ENCODE results near the gene CRYZL1.

The CRYZL1 gene

DNA sequence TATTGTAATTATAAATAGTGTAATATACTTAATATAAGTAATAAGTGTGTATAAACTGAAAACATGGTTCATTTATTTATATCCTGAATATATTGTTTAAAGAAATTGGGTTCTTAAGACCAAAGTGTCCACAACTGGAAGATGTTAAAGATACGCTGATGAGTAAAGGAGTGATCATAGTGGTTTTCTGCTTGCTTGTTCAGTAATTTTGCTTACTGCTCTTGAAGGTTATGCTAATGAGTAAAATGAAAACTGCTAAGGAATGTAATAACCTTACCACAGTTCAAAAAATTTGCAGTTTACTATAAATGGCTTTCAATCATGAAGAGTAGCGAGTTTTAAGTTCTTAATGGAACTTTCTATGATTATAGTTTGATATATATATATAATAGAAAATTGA is 75.0 kb downstream of the CRYZL1 start:
- FAIRE-seq = no peak
- no peak for DNase-seq (ENCODE audit: low spot score)

DNA sequence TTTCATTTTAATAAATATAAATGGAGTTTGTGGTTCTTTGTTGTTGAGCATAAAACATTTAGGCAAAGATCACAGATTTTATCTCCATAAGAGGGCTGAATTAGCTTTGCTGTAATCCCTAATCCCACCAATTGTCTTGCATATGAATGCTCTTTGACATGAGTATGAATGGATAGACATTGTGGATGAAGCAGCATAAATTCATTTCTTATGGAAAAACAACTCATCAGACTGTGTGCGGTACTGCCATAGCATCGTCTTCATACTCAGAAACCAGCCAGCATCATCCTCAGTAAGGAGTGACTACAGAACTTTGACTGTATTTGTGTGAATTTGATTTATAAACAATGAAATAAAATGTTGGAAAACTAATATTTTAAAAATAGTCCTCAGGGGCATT is 79.2 kb downstream of the CRYZL1 start:
- FAIRE-seq (no peak), DNase-seq (ENCODE audit: low spot score) (no peak)

DNA sequence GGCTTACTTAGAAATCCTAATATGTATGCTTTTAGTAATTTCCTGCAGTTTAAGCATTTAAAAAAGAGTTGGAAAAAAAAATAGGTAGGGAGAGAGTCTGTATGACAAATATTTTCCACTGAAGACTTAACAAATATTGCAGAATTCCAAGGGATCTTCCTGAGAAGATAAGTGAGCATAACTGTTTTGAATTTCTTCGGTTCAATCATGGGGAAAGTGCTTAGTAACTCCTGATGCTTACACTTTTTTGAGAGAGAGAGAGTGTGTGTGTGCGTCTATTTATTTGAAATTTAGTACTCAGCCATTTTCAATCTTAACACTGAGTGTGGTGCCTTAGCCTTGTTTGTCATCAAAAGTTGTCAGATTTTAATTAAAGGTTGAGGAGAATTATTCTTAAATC is 80.2 kb downstream of the CRYZL1 start:
- FAIRE-seq = no peak

DNA sequence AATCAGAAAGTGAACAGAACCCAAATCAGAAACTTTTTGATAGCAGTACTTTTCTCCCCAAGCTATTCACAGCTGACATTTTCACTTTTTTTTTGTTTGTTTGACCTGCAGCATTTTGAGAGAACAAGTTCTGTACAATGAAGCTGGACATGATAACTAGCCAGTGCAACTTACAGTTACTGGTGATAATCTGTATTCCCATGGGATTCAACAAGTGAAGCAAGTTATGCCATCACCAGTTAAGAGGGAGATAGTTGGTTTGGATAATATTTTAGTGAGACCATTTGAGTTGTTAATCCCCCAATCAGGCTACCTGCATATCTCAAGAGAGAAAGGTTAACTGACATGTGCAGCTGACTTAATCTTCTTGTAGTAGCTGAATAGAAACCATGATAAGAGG is 80.6 kb downstream of the CRYZL1 start:
- FAIRE-seq = no peak
- DNase-seq (ENCODE audit: low spot score) = no peak

More for the DNA sequence above, 80.2 kb downstream of the CRYZL1 start:
- DNase-seq (ENCODE audit: low spot score) = no peak

DNA sequence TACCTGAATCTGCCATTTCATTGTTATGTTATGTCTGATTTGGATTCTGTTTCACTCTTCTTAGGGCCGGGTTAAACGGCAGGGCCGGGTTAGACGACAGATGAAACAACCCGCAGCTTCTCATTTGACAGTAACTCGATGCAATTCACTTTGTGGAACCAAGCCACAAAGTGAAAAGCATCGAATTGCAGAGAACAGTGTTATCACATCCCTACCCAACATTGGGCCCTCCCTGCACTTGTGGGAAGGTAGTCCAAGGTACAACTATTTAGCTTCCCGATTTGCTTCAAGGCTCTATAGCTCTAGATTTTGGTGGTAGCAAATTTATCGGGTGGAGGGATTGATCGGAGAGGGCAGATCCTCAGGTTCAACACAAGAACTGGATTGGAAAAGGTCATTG is 81.7 kb downstream of the CRYZL1 start:
- DNase-seq (ENCODE audit: low spot score) (no peak), FAIRE-seq (no peak)

DNA sequence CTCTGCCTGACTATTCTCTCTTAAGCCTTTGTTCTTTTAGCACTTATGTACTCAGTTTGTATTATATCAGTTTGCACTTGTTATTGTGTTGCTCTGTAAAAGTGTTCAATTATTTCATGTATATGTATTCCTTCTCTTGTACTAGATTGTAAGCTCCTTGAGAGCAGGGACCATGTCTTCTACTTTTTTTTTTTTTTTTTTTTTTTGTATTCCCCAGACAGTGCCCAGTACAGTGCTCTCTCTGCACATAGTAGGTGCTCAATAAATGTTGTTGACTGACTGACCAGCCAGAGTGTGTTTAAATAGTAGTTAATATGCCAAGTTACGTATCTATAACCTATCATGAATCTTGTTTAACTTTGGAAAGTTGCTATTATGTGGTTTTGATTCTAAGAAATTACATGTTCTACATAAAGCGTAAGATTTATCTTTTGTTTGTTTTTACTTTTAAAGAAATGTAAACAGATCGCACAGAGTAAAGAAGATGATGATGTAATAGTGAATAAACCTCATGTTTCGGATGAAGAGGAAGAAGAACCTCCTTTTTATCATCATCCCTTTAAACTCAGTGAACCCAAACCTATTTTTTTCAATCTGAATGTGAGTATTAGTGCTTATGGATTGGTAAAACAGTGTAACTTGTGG is 82.6 kb downstream of the CRYZL1 start:
- FAIRE-seq (no peak), DNase-seq (ENCODE audit: low spot score) (no peak)

DNA sequence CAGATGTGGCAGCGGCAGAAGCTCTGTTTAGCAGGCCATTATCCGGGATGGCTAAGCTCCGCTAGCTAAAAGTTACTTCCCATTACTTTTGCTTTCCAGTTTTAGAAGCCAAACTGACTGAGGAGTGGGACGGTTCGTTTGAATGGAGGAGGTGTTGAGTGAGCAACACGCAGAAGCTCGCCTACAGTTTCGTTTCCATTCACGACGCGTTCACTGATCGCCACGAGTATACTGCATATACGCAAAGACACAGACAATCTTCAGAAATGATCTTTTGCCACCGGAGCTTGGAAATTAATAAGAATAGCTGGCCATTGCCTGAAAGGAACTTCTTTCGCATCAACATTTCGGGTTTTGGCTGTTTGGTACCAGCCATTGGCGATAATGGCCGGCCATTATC is 84.1 kb downstream of the CRYZL1 start:
- DNase-seq (ENCODE audit: low spot score) = no peak
- FAIRE-seq = no peak

DNA sequence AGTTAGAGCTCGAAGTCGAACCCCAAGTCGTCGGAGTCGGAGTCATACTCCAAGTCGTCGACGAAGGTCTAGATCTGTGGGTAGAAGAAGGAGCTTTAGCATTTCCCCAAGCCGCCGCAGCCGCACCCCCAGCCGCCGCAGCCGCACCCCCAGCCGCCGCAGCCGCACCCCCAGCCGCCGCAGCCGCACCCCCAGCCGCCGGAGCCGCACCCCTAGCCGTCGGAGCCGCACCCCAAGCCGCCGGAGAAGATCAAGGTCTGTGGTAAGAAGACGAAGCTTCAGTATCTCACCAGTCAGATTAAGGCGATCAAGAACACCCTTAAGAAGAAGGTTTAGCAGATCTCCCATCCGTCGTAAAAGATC is 86.6 kb downstream of the CRYZL1 start:
- FAIRE-seq = no peak
- no peak for DNase-seq (ENCODE audit: low spot score)

DNA sequence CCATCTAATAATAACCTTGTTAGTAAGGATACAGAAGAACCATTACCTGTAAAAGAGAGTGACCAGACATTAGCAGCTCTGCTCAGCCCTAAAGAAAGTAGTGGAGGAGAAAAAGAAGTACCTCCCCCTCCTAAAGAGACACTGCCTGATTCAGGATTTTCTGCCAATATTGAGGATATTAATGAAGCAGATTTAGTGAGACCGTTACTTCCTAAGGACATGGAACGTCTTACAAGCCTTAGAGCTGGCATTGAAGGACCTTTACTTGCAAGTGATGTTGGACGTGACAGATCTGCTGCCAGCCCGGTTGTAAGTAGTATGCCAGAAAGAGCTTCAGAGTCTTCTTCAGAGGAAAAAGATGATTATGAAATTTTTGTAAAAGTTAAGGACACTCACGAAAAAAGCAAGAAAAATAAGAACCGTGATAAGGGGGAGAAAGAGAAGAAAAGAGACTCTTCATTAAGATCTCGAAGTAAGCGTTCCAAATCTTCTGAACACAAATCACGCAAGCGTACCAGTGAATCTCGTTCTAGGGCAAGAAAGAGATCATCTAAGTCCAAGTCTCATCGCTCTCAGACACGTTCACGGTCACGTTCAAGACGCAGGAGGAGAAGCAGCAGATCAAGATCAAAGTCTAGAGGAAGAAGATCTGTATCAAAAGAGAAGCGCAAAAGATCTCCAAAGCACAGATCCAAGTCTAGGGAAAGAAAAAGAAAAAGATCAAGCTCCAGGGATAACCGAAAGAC is 87.1 kb downstream of the CRYZL1 start:
- FAIRE-seq (no peak), DNase-seq (ENCODE audit: low spot score) (no peak)

DNA sequence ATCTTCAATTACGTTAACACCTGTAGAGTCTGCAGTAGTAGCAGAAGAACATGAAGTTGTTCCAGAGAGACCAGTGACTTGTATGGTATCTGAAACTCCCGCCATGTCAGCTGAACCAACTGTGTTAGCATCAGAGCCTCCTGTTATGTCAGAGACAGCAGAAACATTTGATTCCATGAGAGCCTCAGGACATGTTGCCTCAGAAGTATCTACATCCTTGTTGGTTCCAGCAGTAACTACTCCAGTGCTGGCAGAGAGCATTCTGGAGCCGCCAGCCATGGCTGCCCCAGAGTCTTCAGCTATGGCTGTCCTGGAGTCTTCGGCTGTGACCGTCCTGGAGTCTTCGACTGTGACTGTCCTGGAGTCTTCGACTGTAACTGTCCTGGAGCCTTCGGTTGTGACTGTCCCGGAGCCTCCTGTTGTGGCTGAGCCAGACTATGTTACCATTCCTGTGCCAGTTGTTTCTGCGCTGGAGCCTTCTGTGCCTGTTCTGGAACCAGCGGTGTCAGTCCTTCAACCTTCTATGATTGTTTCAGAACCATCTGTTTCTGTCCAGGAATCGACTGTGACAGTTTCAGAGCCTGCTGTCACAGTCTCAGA is 88.4 kb downstream of the CRYZL1 start:
- DNase-seq (ENCODE audit: low spot score) (no peak), FAIRE-seq (no peak)

DNA sequence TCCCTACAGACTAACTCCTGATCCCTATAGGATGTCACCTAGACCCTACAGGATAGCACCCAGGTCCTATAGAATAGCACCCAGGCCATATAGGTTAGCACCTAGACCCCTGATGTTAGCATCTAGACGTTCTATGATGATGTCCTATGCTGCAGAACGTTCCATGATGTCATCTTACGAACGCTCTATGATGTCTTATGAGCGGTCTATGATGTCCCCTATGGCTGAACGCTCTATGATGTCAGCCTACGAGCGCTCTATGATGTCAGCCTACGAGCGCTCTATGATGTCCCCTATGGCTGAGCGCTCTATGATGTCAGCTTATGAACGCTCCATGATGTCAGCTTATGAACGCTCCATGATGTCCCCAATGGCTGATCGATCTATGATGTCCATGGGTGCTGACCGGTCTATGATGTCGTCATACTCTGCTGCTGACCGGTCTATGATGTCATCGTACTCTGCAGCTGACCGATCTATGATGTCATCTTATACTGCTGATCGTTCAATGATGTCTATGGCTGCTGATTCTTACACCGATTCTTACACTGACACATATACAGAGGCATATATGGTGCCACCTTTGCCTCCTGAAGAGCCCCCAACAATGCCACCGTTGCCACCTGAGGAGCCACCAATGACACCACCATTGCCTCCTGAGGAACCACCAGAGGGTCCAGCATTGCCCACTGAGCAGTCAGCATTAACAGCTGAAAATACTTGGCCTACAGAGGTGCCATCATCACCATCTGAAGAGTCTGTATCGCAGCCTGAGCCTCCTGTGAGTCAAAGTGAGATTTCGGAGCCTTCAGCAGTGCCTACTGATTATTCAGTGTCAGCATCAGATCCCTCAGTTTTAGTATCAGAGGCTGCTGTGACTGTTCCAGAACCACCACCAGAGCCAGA is 89.2 kb downstream of the CRYZL1 start:
- FAIRE-seq (no peak), DNase-seq (ENCODE audit: low spot score) (no peak)

DNA sequence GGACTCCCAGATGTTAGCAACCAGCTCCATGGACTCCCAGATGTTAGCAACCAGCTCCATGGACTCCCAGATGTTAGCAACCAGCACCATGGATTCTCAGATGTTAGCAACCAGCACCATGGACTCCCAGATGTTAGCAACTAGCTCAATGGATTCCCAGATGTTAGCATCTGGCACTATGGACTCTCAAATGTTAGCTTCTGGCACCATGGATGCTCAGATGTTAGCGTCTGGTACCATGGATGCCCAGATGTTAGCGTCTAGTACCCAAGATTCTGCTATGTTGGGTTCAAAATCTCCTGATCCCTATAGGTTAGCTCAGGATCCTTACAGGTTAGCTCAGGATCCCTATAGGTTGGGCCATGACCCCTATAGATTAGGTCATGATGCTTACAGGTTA is 89.9 kb downstream of the CRYZL1 start:
- DNase-seq (ENCODE audit: low spot score) = no peak

DNA sequence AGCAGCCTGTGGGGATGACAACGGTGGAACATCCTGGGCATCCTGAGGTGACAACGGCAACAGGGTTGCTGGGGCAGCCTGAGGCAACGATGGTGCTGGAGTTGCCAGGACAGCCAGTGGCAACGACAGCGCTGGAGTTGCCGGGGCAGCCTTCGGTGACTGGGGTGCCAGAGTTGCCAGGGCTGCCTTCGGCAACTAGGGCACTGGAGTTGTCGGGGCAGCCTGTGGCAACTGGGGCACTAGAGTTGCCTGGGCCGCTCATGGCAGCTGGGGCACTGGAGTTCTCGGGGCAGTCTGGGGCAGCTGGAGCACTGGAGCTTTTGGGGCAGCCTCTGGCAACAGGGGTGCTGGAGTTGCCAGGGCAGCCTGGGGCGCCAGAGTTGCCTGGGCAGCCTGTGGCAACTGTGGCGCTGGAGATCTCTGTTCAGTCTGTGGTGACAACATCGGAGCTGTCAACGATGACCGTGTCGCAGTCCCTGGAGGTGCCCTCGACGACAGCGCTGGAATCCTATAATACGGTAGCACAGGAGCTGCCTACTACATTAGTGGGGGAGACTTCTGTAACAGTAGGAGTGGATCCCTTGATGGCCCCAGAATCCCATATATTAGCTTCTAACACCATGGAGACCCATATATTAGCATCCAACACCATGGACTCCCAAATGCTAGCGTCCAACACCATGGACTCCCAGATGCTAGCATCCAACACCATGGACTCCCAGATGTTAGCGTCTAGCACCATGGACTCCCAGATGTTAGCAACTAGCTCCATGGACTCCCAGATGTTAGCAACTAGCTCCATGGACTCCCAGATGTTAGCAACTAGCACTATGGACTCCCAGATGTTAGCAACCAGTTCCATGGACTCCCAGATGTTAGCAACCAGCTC is 90.5 kb downstream of the CRYZL1 start:
- FAIRE-seq (no peak), DNase-seq (ENCODE audit: low spot score) (no peak)

More for the DNA sequence above, 89.9 kb downstream of the CRYZL1 start:
- FAIRE-seq = no peak

DNA sequence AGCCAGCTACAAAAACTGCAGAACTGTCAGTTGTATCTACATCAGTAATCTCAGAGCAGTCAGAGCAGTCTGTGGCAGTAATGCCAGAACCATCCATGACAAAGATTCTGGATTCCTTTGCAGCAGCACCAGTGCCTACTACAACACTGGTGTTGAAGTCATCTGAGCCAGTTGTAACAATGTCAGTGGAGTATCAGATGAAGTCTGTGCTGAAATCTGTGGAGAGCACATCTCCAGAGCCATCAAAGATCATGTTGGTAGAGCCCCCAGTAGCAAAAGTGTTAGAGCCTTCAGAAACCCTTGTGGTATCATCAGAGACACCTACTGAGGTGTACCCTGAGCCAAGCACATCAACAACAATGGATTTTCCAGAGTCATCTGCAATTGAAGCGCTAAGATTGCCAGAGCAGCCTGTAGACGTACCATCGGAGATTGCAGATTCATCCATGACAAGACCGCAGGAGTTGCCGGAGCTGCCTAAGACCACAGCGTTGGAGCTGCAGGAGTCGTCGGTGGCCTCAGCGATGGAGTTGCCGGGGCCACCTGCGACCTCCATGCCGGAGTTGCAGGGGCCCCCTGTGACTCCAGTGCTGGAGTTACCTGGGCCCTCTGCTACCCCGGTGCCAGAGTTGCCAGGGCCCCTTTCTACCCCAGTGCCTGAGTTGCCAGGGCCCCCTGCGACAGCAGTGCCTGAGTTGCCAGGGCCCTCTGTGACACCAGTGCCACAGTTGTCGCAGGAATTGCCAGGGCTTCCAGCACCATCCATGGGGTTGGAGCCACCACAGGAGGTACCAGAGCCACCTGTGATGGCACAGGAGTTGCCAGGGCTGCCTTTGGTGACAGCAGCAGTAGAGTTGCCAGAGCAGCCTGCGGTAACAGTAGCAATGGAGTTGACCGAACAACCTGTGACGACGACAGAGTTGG is 91.4 kb downstream of the CRYZL1 start:
- FAIRE-seq = no peak
- no peak for DNase-seq (ENCODE audit: low spot score)

DNA sequence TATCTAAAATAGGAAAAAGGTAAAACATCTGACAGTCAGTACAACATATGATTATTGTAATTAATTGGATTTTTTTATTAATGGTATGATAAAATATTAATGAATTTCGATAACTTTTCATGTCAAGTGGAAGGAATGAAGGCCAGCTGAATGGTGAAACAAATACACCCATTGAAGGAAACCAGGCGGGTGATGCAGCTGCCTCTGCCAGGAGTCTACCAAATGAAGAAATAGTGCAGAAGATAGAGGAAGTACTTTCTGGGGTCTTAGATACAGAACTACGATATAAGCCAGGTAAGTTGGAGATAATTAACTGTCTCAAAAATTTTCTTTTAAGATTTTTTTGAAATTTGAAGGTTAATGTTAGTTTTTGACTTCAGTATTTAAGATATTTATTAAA is 95.5 kb downstream of the CRYZL1 start:
- DNase-seq (ENCODE audit: low spot score) = no peak
- FAIRE-seq = no peak

DNA sequence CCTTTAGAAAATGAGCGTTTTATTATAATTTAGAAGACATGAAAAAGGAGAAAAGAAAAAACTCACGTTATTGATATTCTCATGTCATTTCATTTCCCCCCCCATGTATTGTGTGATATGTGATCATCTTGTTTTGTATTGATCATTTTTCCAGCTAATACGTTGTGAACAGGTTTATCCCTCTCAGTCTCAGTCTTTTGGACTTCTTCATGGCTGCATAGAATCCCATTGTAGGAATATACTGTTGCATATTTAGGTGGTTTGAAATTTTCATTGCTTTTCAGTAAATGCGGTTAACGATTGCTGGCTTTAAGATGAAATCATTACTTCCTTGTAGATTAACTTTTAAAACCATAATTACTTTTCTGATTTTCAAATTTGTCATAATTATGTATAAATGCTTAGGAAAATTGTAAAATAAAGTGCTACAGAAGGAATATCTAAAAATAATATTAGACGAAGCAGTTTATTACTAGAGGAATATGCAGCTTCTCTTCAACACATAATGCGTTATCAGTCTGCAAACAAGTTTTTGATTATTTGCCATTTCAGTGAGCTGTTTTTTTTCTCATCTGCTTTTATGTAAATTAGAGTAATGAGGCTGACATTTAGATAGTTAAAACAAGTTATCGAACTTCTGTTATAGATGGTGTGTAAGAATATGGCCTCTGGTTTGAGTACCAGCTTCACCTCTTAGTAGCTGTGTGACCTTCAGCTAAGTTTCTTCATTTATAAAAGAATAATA is 96.9 kb downstream of the CRYZL1 start:
- FAIRE-seq = no peak
- DNase-seq (ENCODE audit: low spot score) = no peak

DNA sequence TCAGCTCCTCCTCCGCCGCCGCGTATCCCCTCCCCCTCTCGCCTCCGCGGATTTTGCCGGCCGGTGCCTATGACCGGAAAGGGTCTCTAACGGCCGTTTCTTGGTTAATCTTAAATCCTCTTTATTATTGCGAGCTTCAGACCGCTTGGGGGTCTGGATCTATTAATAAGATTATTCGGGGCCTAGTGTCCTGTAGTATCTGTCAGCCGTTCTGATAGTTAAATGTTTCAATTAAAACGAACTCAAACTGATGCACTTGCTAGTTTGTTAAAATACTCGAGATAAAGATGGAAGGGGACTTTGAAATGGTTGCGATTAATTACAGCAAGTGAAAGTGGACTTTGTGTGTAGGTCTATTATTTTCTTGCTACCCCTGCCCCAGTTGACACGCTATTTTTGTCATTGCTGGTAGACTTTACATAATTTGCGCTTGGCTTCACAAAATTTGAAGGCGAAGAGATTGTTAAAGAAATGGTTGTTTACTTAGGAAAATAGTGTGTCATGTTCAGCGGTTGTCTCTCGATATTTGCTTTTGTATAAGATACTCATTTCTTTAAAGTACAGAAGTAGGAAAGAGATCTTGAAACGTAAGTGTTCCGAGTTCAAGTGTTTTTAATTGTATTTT is 97.9 kb downstream of the CRYZL1 start:
- DNase-seq (ENCODE audit: low spot score) (peak; percentile 51), FAIRE-seq (no peak)

DNA sequence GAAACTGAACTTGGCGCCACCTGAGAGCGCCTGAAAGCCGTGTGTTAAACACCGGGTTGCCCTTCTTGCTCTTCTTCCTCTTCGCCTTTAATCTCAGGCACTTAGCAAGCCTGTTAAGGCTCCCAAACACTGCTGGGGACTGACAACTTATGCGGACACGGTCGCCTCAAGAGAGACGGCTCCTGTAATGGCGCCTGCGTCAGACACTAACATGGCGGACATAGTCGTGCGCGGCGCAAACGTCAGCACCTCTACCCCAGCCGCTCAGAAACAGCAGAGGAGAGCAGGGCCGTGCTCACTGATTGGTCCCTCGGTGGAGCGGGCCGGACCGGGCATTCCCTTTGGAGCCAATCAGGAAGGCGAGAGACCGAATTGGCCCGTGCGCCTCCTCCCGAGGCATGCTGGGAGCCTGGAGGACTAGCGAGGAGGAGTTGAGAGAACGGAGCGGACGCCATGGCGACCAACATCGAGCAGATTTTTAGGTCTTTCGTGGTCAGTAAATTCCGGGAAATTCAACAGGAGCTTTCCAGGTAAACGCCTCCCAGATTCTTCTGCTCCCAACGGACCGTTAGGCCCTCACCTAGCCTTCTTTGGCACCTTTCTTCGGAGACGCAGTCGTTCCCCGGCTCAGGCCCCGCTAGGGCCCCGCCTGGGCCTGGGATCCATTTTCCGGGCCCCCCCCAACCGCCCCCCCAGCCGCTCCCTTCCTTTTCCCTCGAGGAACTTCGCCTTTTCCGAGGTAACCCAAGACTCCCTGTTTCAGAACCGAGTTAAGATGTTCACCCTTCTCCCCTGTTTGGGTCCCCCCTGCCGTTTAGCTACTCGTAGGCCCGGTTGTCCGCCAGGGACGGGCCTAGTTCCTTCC is 98.7 kb downstream of the CRYZL1 start, which contains the start of gene SON:
TSS of gene SON (plus strand) at position 399 of the 865 bp plus-strand sequence. CDS start at position 454, 55 bp downstream.
- FAIRE-seq (peak; percentile 89), DNase-seq (ENCODE audit: low spot score) (peak; percentile 97)

Data from RCC 7860 (cell line).